Stimulated activated CD8-positive, alpha-beta memory T cell treated with anti-CD3 and anti-CD28 coated beads, Interleukin-2, amount 100 ng/mL, for 1 hour (primary cell): ENCODE results near the gene FBXL17.

ENCODE experiments used
- DNase-seq, 2 donors: peaks; one replicate each; pipeline ENCODE4 v3.0.0-alpha.2; 2020; ENCODE audit warnings: low read depth in 2 of 2

Gene FBXL17

DNA sequence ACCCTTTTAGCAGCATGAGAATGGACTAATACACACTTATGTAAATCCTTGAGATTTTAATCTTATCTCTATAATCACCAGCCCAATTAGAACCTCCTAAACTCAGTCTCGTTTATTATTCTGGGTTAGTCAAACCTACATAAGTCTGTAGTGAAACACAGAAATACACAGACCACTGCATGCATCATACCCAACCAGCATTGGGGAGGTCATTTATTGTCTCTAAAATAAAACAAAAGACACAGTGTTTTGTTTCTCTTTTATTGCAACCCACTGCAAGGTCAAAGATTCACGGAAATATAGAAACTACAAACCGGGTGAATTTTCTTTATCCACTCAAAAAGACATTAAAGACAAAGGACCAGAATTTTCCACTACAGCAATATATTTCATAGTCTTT, 523.1 kb downstream of the FBXL17 start:
- DNase-seq = no peak

- no peak for DNase-seq
These were observed 523.6 kb downstream of the FBXL17 start for GRCh38 chr5:107858324-107858723.

GRCh38 chr5:107857785-107858184, 524.1 kb downstream of the FBXL17 start:
- DNase-seq = no peak

DNA sequence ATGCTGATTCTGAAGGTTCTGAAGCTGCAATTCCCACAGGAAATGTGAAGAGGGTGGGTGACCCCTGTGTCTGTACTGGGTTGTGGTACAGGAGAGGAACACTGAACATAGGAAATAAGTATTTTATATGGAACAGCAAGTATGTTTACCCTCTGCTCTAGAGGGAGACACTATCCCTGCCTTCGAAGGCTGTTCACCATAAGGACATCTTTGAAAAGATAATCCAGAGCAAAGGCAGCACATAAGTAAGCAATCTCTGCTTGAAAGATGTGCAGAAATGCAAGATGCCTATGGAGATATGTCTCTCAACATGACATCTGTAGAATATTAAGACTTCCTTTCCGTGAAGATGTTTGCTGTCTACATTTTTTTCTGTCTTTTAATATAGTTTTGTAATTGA, 526.7 kb downstream of the FBXL17 start:
- no peak for DNase-seq

- no peak for DNase-seq
These were observed 528.2 kb downstream of the FBXL17 start for GRCh38 chr5:107853696-107854095.

- DNase-seq = no peak
These were observed 528.9 kb downstream of the FBXL17 start for GRCh38 chr5:107853031-107853430.

- no peak for DNase-seq
These were observed 532.8 kb downstream of the FBXL17 start for GRCh38 chr5:107849118-107849517.

- no peak for DNase-seq
These were observed 541.3 kb downstream of the FBXL17 start for GRCh38 chr5:107840592-107840991.

DNA sequence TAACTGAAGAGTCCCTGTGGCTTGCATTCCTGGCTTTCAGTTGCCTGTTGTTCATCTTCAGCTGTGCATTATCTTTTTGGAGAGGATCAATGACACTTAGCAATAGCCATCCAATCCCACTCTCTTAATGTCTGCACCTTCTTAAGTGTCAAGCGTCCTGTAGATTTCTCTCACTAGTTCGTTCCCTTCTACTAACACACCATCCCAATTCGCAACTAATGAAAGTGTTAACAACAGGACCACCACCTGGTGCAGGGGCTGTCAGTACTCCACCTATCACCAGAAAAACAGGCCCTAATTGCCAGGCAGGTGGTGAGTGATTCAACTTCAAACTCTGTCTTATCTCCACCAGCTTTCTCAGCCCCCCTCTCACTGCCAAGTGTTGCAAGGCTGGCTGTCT, 541.7 kb downstream of the FBXL17 start:
- no peak for DNase-seq

GRCh38 chr5:107835096-107835495, 546.8 kb downstream of the FBXL17 start:
- DNase-seq = no peak

DNA sequence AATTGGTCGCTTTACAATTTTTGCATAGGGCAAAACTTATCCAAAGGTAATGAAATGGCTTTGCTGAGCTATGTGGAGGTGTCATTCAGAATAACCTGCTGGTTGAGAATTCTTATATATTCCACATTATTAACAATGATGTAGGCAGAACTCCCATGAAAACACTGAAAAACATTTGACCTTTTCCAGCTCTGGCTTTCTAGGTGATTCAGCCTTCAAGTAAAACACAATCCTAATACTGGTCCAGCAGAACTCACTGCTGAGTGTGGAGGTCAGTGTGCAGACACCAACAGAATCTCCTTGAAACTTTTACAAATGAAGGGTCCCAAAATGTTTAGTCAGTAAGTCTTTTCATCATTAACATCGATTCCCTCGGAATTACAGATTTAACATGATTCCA, 549.2 kb downstream of the FBXL17 start:
- DNase-seq = no peak

DNA sequence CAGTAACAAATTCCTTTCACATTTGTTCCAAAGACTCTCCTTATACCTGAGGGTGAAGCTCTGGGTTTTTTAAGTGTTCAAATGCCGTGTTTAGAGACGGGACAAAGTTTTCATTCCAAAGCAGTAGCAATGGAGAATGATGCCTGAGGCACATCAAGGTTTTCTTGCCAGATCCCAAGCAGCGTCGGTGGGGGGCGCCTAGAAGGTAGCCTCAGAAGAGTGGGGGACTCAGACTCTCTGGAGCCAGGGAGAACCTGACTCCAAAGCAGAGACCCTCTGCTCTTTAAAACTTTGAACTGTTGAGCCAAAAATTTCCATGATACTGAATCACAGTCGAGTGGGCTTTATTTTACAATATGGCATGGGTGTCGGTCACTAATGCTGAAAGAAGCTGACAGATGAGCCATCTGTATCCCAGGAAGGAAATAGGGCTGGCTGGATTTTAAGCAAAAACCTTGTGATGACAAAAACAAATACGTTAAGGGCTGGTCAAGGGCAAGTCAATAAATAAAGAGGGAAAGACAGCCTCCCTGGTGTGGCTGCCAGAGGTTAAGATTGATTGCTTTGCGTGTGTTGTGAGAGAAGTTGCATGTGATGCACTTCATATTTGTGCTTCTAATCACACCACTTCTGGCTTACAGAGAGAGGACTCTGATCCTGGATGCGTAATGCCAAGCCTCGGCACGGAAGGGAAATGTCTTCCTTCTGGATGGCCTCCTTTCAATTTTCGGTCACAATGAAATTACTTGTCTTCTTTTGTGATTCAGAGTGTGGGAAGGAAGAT, 550.1 kb downstream of the FBXL17 start:
- DNase-seq = no peak

GRCh38 chr5:107830750-107831149, 551.1 kb downstream of the FBXL17 start:
- no peak for DNase-seq

DNA sequence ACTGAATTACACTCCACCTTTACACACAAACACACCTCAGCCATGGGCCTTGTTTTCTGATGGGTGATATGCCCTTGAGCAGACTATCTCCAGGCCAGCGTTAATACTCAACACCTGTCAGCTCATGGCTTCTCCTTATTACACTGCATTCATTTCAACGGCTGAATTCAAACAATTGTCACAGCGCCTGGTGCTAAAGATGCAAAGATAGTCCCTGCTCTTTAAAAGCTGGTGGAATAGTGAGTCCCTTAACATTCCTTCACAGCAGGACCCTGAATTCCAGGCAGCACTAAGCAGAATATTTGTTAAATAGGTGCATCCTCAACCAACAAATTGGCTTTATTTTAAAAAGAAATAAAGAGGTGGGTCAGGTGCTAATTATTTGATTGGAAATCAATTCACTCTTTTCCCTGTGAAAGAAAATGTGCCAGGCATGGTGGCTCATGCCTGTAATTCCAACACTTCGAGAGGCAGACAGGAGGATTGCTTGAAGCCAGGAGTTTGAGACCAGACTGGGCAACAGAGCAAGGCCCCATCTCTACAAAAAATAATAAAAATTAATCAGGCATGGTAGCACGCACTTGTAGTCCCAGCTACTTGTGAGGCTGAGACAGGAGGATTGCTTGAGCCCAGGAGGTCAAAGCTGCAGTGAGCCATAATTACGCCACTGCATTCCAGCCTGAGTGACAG, 555.4 kb downstream of the FBXL17 start:
- no peak for DNase-seq

DNA sequence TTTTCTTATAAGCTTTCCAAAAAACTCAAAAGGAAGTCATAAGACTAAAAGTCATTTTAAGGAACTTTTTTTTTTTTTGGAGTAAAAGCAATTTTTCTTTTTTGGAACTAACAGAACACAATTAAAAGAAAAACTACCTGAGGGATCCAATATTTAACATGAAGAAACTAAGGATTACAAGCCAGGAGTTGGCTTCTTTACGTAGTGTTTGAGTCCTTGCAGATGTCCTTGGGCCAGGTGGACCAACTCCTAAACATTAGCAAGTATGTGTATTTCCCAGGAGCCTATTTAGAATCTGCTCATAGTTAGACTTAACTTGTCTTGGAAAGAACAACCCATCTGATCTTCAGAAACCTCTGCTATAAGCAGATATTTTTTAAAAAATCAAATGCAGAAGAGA, 557.1 kb downstream of the FBXL17 start:
- DNase-seq = no peak

GRCh38 chr5:107821288-107821687, 560.6 kb downstream of the FBXL17 start:
- DNase-seq = no peak

DNA sequence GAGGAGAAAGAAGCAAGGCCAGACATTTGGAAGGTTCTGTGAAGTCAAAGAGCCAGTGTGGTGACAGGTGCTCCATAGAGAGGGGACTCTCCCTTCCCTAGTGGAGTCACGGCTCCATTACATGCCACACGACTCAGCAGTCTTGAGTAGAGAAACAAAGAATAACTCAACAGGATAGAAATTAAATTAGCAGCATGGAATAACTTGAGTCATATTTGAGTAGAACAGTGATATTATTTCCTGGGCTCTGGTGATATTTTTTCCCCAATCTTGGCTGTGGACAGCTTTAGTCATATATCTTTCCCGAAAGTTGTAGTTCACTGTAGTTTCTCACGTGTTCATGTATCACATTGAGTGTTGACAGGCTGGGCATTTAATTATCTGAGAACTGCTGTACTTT, 561.5 kb downstream of the FBXL17 start:
- no peak for DNase-seq

GRCh38 chr5:107817951-107818350, 563.9 kb downstream of the FBXL17 start:
- DNase-seq = no peak

DNA sequence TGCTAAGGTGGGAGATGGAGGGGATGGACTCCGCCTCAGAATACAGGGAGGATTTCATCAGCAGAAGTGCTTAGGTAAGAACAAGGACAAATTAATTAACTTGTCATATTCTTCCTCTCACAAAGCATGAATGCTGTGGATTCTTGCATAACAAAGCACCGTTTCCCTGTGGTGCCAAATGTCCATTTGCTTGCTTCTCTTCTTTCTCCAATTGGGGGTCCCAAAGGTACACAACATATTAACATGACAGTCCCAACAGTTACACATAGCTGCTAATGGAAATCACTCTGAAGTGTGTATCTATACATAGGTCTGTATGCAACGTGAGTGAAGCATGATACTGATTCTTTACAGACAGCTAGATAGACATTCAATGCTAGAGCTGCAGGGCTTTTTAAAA, 564.5 kb downstream of the FBXL17 start:
- DNase-seq = no peak

DNA sequence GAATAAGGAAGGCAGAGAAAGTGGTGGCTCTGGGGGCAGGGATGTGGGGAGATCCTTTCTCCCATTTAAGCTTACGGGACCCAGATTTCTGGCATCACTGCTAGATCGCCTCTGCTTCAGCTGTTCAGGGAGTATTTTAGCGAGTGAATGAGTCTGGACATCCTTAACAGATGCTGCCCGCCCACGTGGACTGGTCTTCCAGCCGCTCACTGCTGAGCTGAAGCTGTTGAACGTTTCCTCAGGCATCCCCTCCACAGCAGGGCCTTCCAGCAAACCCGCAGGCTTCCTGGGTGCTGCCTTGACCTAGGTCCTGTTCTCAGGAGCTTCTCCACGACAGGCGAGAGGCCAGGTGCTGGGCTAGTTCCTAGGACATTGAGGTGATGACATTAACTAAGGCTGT, 566.8 kb downstream of the FBXL17 start:
- no peak for DNase-seq

DNA sequence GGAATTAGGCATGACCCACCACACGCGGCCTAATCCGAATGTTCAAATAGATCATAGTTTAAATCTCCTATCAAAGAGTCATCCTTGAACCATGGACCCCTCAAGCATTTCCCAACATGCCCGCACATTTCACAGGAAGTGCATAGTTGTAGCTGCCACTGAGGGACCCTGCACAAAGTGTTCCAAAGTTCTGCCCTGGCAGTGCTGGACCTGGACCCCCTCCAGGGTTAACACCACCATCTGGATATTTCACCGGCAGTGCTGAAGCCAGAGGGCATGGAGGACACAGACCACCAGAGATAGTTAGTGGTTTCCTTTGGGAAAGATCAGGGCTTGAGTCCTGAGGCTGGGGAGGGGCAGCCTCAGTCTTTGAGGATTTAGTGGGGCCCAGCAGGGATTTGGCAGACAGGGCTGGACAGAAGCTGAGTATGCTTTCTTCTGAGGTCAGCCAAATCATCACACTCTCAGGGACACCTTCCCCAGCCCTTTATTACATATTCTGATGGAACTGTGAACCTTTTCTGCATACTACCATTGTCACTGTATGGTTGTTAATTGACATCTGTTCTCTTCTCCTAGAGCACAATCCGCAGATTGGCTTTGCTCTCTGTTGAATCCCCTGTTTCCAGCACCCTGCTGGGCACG, 567.6 kb downstream of the FBXL17 start:
- no peak for DNase-seq

- no peak for DNase-seq
These were observed 568.3 kb downstream of the FBXL17 start for GRCh38 chr5:107813559-107813958.

DNA sequence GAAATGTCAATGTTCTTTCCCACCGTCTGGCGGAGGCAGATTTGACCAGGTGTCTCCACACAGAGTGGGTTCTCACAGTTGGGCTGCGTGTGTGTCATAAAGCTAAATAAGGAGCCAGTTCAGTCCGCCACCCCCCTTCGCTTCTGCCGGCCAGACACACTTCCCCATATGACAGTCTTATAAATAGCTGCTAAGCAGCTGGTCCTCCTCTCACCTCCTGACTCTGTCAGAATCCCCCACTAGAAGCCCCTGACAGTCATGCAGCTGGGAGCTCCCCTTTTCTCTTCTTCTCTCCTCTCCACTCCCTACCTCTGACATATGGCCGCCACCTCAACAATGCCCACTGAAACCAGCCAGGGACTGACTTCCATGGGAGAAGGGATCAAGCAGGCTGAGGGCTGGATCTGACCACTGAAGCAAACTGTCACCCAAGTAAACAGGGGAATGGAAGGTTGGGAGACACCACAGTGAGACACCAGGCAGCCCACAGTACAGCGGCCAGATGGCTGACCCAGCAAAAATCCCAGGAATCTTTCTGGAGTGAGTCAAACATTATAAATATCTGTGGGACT, 569.2 kb downstream of the FBXL17 start:
- DNase-seq = no peak
